ENCODE measurements around the gene PACRG. TPM values are rescaled to one million over a fixed set of nuclear protein-coding genes. Genes with fewer than 3 reads are reported as not detected.
"Not testable (repeated sequence)": the region's sequence is repeated elsewhere in the genome, so short reads cannot be mapped to it uniquely, and the experiment has no call there.

PACRG gene
- polyA plus RNA-seq (2013, experiment 1 of 2) = 2.5 TPM
- 2.2 TPM for polyA plus RNA-seq (2013, experiment 2 of 2)

- no peaks in the 10 kb centered on the region for H3K36me3 ChIP-seq (ENCODE audit: control insufficient read depth, insufficient read depth, low read length)
- WGBS, 2 experiments (ENCODE audit: insufficient coverage in 2 of 2) = 1% methylated on average over 79 of the region's 84 CpGs
- no peaks in the 10 kb centered on the region for H3K4me1 ChIP-seq (ENCODE audit: control insufficient read depth, insufficient read depth, low read length, poor library complexity, severe bottlenecking)
- peak within 1 kb of the TSS; percentile 79 for H3K4me3 ChIP-seq (ENCODE audit: extremely low read depth, insufficient read depth, low read length, poor library complexity, severe bottlenecking)
- no peaks in the 10 kb centered on the region for H3K9me3 ChIP-seq (ENCODE audit: control insufficient read depth, low read length)
- peak within 1 kb of the TSS; percentile 81 for H3K27ac ChIP-seq (ENCODE audit: low read depth, low read length, severe bottlenecking)
Observed at GRCh38 chr6:162727322-162728182, at the start of gene PACRG, which contains the start of gene PRKN. TSS of gene PACRG (plus strand) at chr6:162727974. TSS of gene PRKN (minus strand) at chr6:162727766.

GRCh38 chr6:162678896-162679295, 48.9 kb upstream of the PACRG start:
- 87% methylated on average over 4 of the region's 7 CpGs; no CpG with 5 or more reads in 1 of the 2 experiments for WGBS, 2 experiments (ENCODE audit: insufficient coverage in 2 of 2)
- H3K4me1 ChIP-seq (ENCODE audit: control insufficient read depth, insufficient read depth, low read length, poor library complexity, severe bottlenecking); H3K4me3 ChIP-seq (ENCODE audit: extremely low read depth, insufficient read depth, low read length, poor library complexity, severe bottlenecking); H3K27ac ChIP-seq (ENCODE audit: low read depth, low read length, severe bottlenecking); H3K9me3 ChIP-seq (ENCODE audit: control insufficient read depth, low read length); H3K36me3 ChIP-seq (ENCODE audit: control insufficient read depth, insufficient read depth, low read length): not testable (repeated sequence)

- Histone ChIP-seq H3K4me1 (ENCODE audit: control insufficient read depth, insufficient read depth, low read length, poor library complexity, severe bottlenecking) (no peaks in the 10 kb centered on the region), H3K4me3 (ENCODE audit: extremely low read depth, insufficient read depth, low read length, poor library complexity, severe bottlenecking) (no peak overlapping the region), H3K27ac (ENCODE audit: low read depth, low read length, severe bottlenecking) (no peak overlapping the region), H3K36me3 (ENCODE audit: control insufficient read depth, insufficient read depth, low read length) (no peaks in the 10 kb centered on the region), H3K9me3 (ENCODE audit: control insufficient read depth, low read length) (no peaks in the 10 kb centered on the region)
- WGBS, 2 experiments (ENCODE audit: insufficient coverage in 2 of 2) = no CpG with 5 or more reads among the region's 1 CpG
Observed at GRCh38 chr6:162679681-162680080, 48.1 kb upstream of the PACRG start.

- Histone ChIP-seq H3K4me1 (ENCODE audit: control insufficient read depth, insufficient read depth, low read length, poor library complexity, severe bottlenecking) (no peaks in the 10 kb centered on the region), H3K36me3 (ENCODE audit: control insufficient read depth, insufficient read depth, low read length) (no peaks in the 10 kb centered on the region), H3K9me3 (ENCODE audit: control insufficient read depth, low read length) (no peaks in the 10 kb centered on the region), H3K4me3 (ENCODE audit: extremely low read depth, insufficient read depth, low read length, poor library complexity, severe bottlenecking) (no peak overlapping the region), H3K27ac (ENCODE audit: low read depth, low read length, severe bottlenecking) (no peak overlapping the region)
Observed at GRCh38 chr6:162680367-162680766, 47.4 kb upstream of the PACRG start.

GRCh38 chr6:162680871-162681270, 46.9 kb upstream of the PACRG start:
- Histone ChIP-seq H3K36me3 (ENCODE audit: control insufficient read depth, insufficient read depth, low read length) (no peaks in the 10 kb centered on the region), H3K9me3 (ENCODE audit: control insufficient read depth, low read length) (no peaks in the 10 kb centered on the region), H3K27ac (ENCODE audit: low read depth, low read length, severe bottlenecking) (no peak overlapping the region), H3K4me3 (ENCODE audit: extremely low read depth, insufficient read depth, low read length, poor library complexity, severe bottlenecking) (no peak overlapping the region), H3K4me1 (ENCODE audit: control insufficient read depth, insufficient read depth, low read length, poor library complexity, severe bottlenecking) (no peaks in the 10 kb centered on the region)
- WGBS, 2 experiments (ENCODE audit: insufficient coverage in 2 of 2) = 83% methylated on average over 2 of the region's 4 CpGs; no CpG with 5 or more reads in 1 of the 2 experiments

GRCh38 chr6:162681447-162681846, 46.3 kb upstream of the PACRG start:
- Histone ChIP-seq H3K4me3 (ENCODE audit: extremely low read depth, insufficient read depth, low read length, poor library complexity, severe bottlenecking) (no peak overlapping the region), H3K4me1 (ENCODE audit: control insufficient read depth, insufficient read depth, low read length, poor library complexity, severe bottlenecking) (no peaks in the 10 kb centered on the region), H3K36me3 (ENCODE audit: control insufficient read depth, insufficient read depth, low read length) (no peaks in the 10 kb centered on the region), H3K9me3 (ENCODE audit: control insufficient read depth, low read length) (no peaks in the 10 kb centered on the region), H3K27ac (ENCODE audit: low read depth, low read length, severe bottlenecking) (no peak overlapping the region)
- 88% methylated on average over 1 of the region's 1 CpG; no CpG with 5 or more reads in 1 of the 2 experiments for WGBS, 2 experiments (ENCODE audit: insufficient coverage in 2 of 2)

GRCh38 chr6:162683135-162683534, 44.6 kb upstream of the PACRG start:
- Histone ChIP-seq H3K36me3 (ENCODE audit: control insufficient read depth, insufficient read depth, low read length) (no peaks in the 10 kb centered on the region), H3K4me1 (ENCODE audit: control insufficient read depth, insufficient read depth, low read length, poor library complexity, severe bottlenecking) (no peaks in the 10 kb centered on the region), H3K4me3 (ENCODE audit: extremely low read depth, insufficient read depth, low read length, poor library complexity, severe bottlenecking) (no peak overlapping the region), H3K27ac (ENCODE audit: low read depth, low read length, severe bottlenecking) (no peak overlapping the region), H3K9me3 (ENCODE audit: control insufficient read depth, low read length) (no peaks in the 10 kb centered on the region)
- WGBS, 2 experiments (ENCODE audit: insufficient coverage in 2 of 2) = 86 to 100% methylated on average over 2 of the region's 4 CpGs

- 100% methylated on average over 1 of the region's 1 CpG; no CpG with 5 or more reads in 1 of the 2 experiments for WGBS, 2 experiments (ENCODE audit: insufficient coverage in 2 of 2)
- Histone ChIP-seq H3K4me1 (ENCODE audit: control insufficient read depth, insufficient read depth, low read length, poor library complexity, severe bottlenecking) (no peaks in the 10 kb centered on the region), H3K4me3 (ENCODE audit: extremely low read depth, insufficient read depth, low read length, poor library complexity, severe bottlenecking) (no peak overlapping the region), H3K36me3 (ENCODE audit: control insufficient read depth, insufficient read depth, low read length) (no peaks in the 10 kb centered on the region), H3K27ac (ENCODE audit: low read depth, low read length, severe bottlenecking) (no peak overlapping the region), H3K9me3 (ENCODE audit: control insufficient read depth, low read length) (no peaks in the 10 kb centered on the region)
Observed at GRCh38 chr6:162684052-162684451, 43.7 kb upstream of the PACRG start.

- 83 to 85% methylated on average over 1 to 2 of the region's 3 CpGs for WGBS, 2 experiments (ENCODE audit: insufficient coverage in 2 of 2)
- H3K36me3 ChIP-seq (ENCODE audit: control insufficient read depth, insufficient read depth, low read length) = no peaks in the 10 kb centered on the region
- H3K9me3 ChIP-seq (ENCODE audit: control insufficient read depth, low read length) = no peaks in the 10 kb centered on the region
- no peaks in the 10 kb centered on the region for H3K4me1 ChIP-seq (ENCODE audit: control insufficient read depth, insufficient read depth, low read length, poor library complexity, severe bottlenecking)
- H3K4me3 ChIP-seq (ENCODE audit: extremely low read depth, insufficient read depth, low read length, poor library complexity, severe bottlenecking) = no peak overlapping the region
- no peak overlapping the region for H3K27ac ChIP-seq (ENCODE audit: low read depth, low read length, severe bottlenecking)
Observed at GRCh38 chr6:162684961-162685360, 42.8 kb upstream of the PACRG start.

GRCh38 chr6:162685586-162685985, 42.2 kb upstream of the PACRG start:
- Histone ChIP-seq H3K9me3 (ENCODE audit: control insufficient read depth, low read length) (no peaks in the 10 kb centered on the region), H3K36me3 (ENCODE audit: control insufficient read depth, insufficient read depth, low read length) (no peaks in the 10 kb centered on the region), H3K4me3 (ENCODE audit: extremely low read depth, insufficient read depth, low read length, poor library complexity, severe bottlenecking) (no peak overlapping the region), H3K27ac (ENCODE audit: low read depth, low read length, severe bottlenecking) (no peak overlapping the region), H3K4me1 (ENCODE audit: control insufficient read depth, insufficient read depth, low read length, poor library complexity, severe bottlenecking) (no peaks in the 10 kb centered on the region)
- 94 to 97% methylated on average over 2 to 3 of the region's 5 CpGs for WGBS, 2 experiments (ENCODE audit: insufficient coverage in 2 of 2)

- Histone ChIP-seq H3K4me1 (ENCODE audit: control insufficient read depth, insufficient read depth, low read length, poor library complexity, severe bottlenecking) (no peaks in the 10 kb centered on the region), H3K9me3 (ENCODE audit: control insufficient read depth, low read length) (no peaks in the 10 kb centered on the region), H3K4me3 (ENCODE audit: extremely low read depth, insufficient read depth, low read length, poor library complexity, severe bottlenecking) (no peak overlapping the region), H3K27ac (ENCODE audit: low read depth, low read length, severe bottlenecking) (no peak overlapping the region), H3K36me3 (ENCODE audit: control insufficient read depth, insufficient read depth, low read length) (no peaks in the 10 kb centered on the region)
- 60% methylated on average over 1 to 2 of the region's 3 CpGs for WGBS, 2 experiments (ENCODE audit: insufficient coverage in 2 of 2)
Observed at GRCh38 chr6:162688751-162689345, 38.9 kb upstream of the PACRG start.

Data from mesodermal cell (in vitro differentiated cells).